Activated B cell treated with CpG ODN at 0.5 μM for 24 hours (primary cell): ENCODE measurements around the gene RANGRF. TPM values are rescaled to one million over a fixed set of nuclear protein-coding genes. Genes with fewer than 3 reads are reported as not detected.

Source experiments
- ATAC-seq: fragments of 200-7000 bp; cut with Tn5 transposase; one replicate; pipeline ENCODE4 v1.10.0; 2021; ENCODE audit warnings: low read depth, mild to moderate bottlenecking, moderate library complexity
- CTCF ChIA-PET: fragments of 350-600 bp; sonication (Branson Sonifier 250); formaldehyde crosslinking; loops from one replicate; lab custom pipeline; 2021; ENCODE audit warnings: antibody characterized with exemption; lab: Charles Lee
- POLR2A ChIA-PET: fragments of 350-600 bp; sonication (Branson Sonifier 250); formaldehyde crosslinking; loops from one replicate; lab custom pipeline; 2021; ENCODE audit warnings: antibody characterized with exemption; lab: Charles Lee
- DNase-seq: peaks from one replicate; pipeline ENCODE4 v3.0.0; 2022
- H3K27ac Mint-ChIP-seq: one replicate; pipeline ENCODE4 v1.8.0; 2020; ENCODE audit warnings: mixed read lengths
- H3K27me3 Mint-ChIP-seq: one replicate; pipeline ENCODE4 v1.8.0; 2021; ENCODE audit warnings: mixed read lengths
- H3K36me3 Mint-ChIP-seq: one replicate; pipeline ENCODE4 v1.8.0; 2021; ENCODE audit warnings: low read depth, mixed read lengths
- H3K4me1 Mint-ChIP-seq: one replicate; pipeline ENCODE4 v1.8.0; 2021; ENCODE audit warnings: mixed read lengths
- H3K4me3 Mint-ChIP-seq: one replicate; pipeline ENCODE4 v1.8.0; 2020; ENCODE audit warnings: mild to moderate bottlenecking, mixed read lengths
- H3K9me3 Mint-ChIP-seq: one replicate; pipeline ENCODE4 v1.8.0; 2020; ENCODE audit warnings: mixed read lengths
- CTCF ChIP-seq: fragments of 200-600 bp; IDR thresholded peaks from one replicate; pipeline ENCODE4 v1.8.0; 2022; ENCODE audit warnings: antibody characterized with exemption, mild to moderate bottlenecking
- intact Hi-C: fragments of 100-400 bp; cut with micrococcal nuclease; formaldehyde crosslinking; loops from one replicate; pipeline ENCODE4 v1.15.1; 2024
- total RNA-seq: library from RNA; stranded (reverse); gene quantifications from 2 replicates; pipeline ENCODE4 v1.2.3, GENCODE V29; 2022

RANGRF gene
- total RNA-seq, 1 donor from 2014 or later: 50.1 TPM

- ChIA-PET POLR2A (interaction anchor here (0.6 kb wide), 1 partner anchor 20 kb away, joined by 3 read pairs; no protein-coding TSS in a partner anchor), CTCF (no interaction called here)
- no peaks in the 10 kb centered on the region for H3K9me3 Mint-ChIP-seq
- no peak overlapping the region for H3K27ac Mint-ChIP-seq
- no peak for TF ChIP-seq CTCF
- H3K27me3 Mint-ChIP-seq: no peaks in the 10 kb centered on the region
- intact Hi-C loops: no loop called here
- DNase-seq (no peak), ATAC-seq (no peak)
- no peaks in the 10 kb centered on the region for H3K4me1 Mint-ChIP-seq
- peaks cover 21% of the 10 kb centered on the region for H3K36me3 Mint-ChIP-seq
- H3K4me3 Mint-ChIP-seq: no peak overlapping the region
These were observed 14.5 kb upstream of the RANGRF start for GRCh38 chr17:8273884-8274444.

GRCh38 chr17:8274816-8275215 is 13.7 kb upstream of the RANGRF start:
- no peaks in the 10 kb centered on the region for H3K27me3 Mint-ChIP-seq
- ChIA-PET CTCF (no interaction called here), POLR2A (interaction anchor here (0.6 kb wide), 1 partner anchor 19 kb away, joined by 3 read pairs; no protein-coding TSS in a partner anchor)
- peaks cover 13% of the 10 kb centered on the region for H3K36me3 Mint-ChIP-seq
- intact Hi-C loops: no loop called here
- no peak overlapping the region for H3K4me3 Mint-ChIP-seq
- ATAC-seq: no peak
- no peak for DNase-seq
- no peaks in the 10 kb centered on the region for H3K4me1 Mint-ChIP-seq
- H3K9me3 Mint-ChIP-seq: no peaks in the 10 kb centered on the region
- no peak overlapping the region for H3K27ac Mint-ChIP-seq
- no peak for TF ChIP-seq CTCF

GRCh38 chr17:8275421-8276290 is 12.8 kb upstream of the RANGRF start:
- intact Hi-C loops: no loop called here
- peaks cover 8% of the 10 kb centered on the region for H3K36me3 Mint-ChIP-seq
- no peaks in the 10 kb centered on the region for H3K9me3 Mint-ChIP-seq
- no peak for TF ChIP-seq CTCF
- DNase-seq (no peak), ATAC-seq (no peak)
- ChIA-PET CTCF (no interaction called here), POLR2A (interaction anchor here (0.6 to 2.7 kb wide), 2 partner anchors 20 to 758 kb away, joined by 3 to 10 read pairs; partner anchors contain the start of gene SLC25A35)
- H3K27me3 Mint-ChIP-seq: no peaks in the 10 kb centered on the region
- H3K27ac Mint-ChIP-seq: no peak overlapping the region
- H3K4me1 Mint-ChIP-seq: no peaks in the 10 kb centered on the region
- no peak overlapping the region for H3K4me3 Mint-ChIP-seq

- Mint-ChIP-seq H3K36me3 (no peaks in the 10 kb centered on the region), H3K4me3 (no peak overlapping the region), H3K4me1 (no peaks in the 10 kb centered on the region), H3K27me3 (no peaks in the 10 kb centered on the region), H3K9me3 (no peaks in the 10 kb centered on the region), H3K27ac (no peak overlapping the region)
- no peak for ATAC-seq
- no peak for TF ChIP-seq CTCF
- no peak for DNase-seq
- ChIA-PET POLR2A (interaction anchor here (2.7 kb wide), 1 partner anchor 19 kb away, joined by 10 read pairs; the partner anchor contains the start of gene SLC25A35), CTCF (no interaction called here)
- intact Hi-C loops: no loop called here
These were observed 11.2 kb upstream of the RANGRF start for GRCh38 chr17:8277317-8277716.

- Mint-ChIP-seq H3K27me3 (no peaks in the 10 kb centered on the region), H3K9me3 (no peaks in the 10 kb centered on the region), H3K4me1 (peaks cover 12% of the 10 kb centered on the region), H3K4me3 (no peak overlapping the region), H3K36me3 (no peaks in the 10 kb centered on the region), H3K27ac (no peak overlapping the region)
- DNase-seq (no peak), ATAC-seq (no peak)
- intact Hi-C loops: no loop called here
- CTCF ChIA-PET: no interaction called here
- POLR2A ChIA-PET: no interaction called here
- no peak for TF ChIP-seq CTCF
These were observed 6.1 kb upstream of the RANGRF start for GRCh38 chr17:8282345-8282744.
